Gastrocnemius medialis (tissue), 4 donors: ENCODE data around the gene PRCD. TPM values are rescaled to one million over a fixed set of nuclear protein-coding genes. Genes with fewer than 3 reads are reported as not detected.
"Not testable (repeated sequence)": the region's sequence is repeated elsewhere in the genome, so short reads cannot be mapped to it uniquely, and the experiment has no call there.

ENCODE experiments used
- ATAC-seq, 2 donors: fragments of 150-250 bp; one replicate each; pipeline ENCODE4 v1.9.1; 2016
- DNase-seq, 2 donors: peaks; one replicate each; pipeline ENCODE4 v3.0.0-alpha.2; 2019
- H3K27ac ChIP-seq, 4 donors: fragments of 200-600 bp; sonication (generic); 1 replicate in 1 of 4; 2 replicates in 3 of 4; pipeline ENCODE4 v1.5.1; 2016 to 2018; ENCODE audit warnings: mild to moderate bottlenecking in 2 of 4, moderate library complexity in 1 of 4
- H3K27me3 ChIP-seq, 3 donors: fragments of 200-600 bp; sonication (generic) in 2 of 3; 1 replicate in 1 of 3; 2 replicates in 2 of 3; pipeline versions ENCODE4 v1.5.1 to v1.6.0; 2016 to 2019; ENCODE audit warnings: mild to moderate bottlenecking in 1 of 3, moderate library complexity in 1 of 3
- H3K36me3 ChIP-seq, 2 donors: fragments of 200-600 bp; sonication (generic) in 1 of 2; one replicate each; pipeline ENCODE4 v1.5.1; 2017 to 2018
- H3K4me1 ChIP-seq, 2 donors: fragments of 200-600 bp; sonication (generic) in 1 of 2; one replicate each; pipeline ENCODE4 v1.5.1; 2016 to 2017; ENCODE audit warnings: mild to moderate bottlenecking in 2 of 2
- H3K4me3 ChIP-seq, 4 donors: fragments of 200-600 bp; sonication (generic) in 3 of 4; 1 replicate in 1 of 4; 2 replicates in 3 of 4; pipeline ENCODE4 v1.5.1; 2016 to 2019; ENCODE audit warnings: mild to moderate bottlenecking in 2 of 4
- H3K9me3 ChIP-seq, 3 donors: fragments of 200-600 bp; sonication (generic) in 2 of 3; 1 replicate in 1 of 3; 2 replicates in 2 of 3; pipeline ENCODE4 v1.5.1; 2016 to 2019
- POLR2A ChIP-seq, 2 donors: fragments of 450-650 bp; IDR thresholded peaks; one replicate each; pipeline ENCODE4 v1.6.1; 2017; ENCODE audit warnings: antibody characterized with exemption in 2 of 2, mild to moderate bottlenecking in 2 of 2, moderate library complexity in 2 of 2
- in situ Hi-C, 4 donors: fragments of 200-750 bp; cut with MboI; loops; one replicate each; pipeline versions ENCODE4 v1.15.0 to v1.8.0; 2017; ENCODE audit warnings: low sequenced_read_pairs in 4 of 4
- intact Hi-C: fragments of 100-400 bp; cut with DNase I; formaldehyde crosslinking; loops from one replicate; pipeline ENCODE4 v1.15.1; 2023; ENCODE audit warnings: low total_unique reads
- total RNA-seq, 4 donors: library from RNA; depleted of rRNA; stranded (reverse); fragments of >200 nt; gene quantifications; one replicate each; pipeline versions ENCODE4 v1.1.0 to v1.2.3, GENCODE V29; 2016
- TF ChIP-seq, protein P1 (sequence below), 5 experiments: fragments of 450-650 bp in 3 of 5; fragments of 200-600 bp in 2 of 5; sonication (generic) in 2 of 5; IDR thresholded peaks in 4 of 5; conservative IDR thresholded peaks in 1 of 5; 1 replicate in 4 of 5; 2 replicates in 1 of 5; pipeline ENCODE4 v1.5.1; 2016 to 2019; ENCODE audit warnings: antibody characterized with exemption in 5 of 5, mild to moderate bottlenecking in 3 of 5, moderate library complexity in 3 of 5

Gene PRCD
- total RNA-seq, 4 donors from 2014 or later: 0.33 to 3.7 (median 1.1) TPM; not detected in 1

DNA sequence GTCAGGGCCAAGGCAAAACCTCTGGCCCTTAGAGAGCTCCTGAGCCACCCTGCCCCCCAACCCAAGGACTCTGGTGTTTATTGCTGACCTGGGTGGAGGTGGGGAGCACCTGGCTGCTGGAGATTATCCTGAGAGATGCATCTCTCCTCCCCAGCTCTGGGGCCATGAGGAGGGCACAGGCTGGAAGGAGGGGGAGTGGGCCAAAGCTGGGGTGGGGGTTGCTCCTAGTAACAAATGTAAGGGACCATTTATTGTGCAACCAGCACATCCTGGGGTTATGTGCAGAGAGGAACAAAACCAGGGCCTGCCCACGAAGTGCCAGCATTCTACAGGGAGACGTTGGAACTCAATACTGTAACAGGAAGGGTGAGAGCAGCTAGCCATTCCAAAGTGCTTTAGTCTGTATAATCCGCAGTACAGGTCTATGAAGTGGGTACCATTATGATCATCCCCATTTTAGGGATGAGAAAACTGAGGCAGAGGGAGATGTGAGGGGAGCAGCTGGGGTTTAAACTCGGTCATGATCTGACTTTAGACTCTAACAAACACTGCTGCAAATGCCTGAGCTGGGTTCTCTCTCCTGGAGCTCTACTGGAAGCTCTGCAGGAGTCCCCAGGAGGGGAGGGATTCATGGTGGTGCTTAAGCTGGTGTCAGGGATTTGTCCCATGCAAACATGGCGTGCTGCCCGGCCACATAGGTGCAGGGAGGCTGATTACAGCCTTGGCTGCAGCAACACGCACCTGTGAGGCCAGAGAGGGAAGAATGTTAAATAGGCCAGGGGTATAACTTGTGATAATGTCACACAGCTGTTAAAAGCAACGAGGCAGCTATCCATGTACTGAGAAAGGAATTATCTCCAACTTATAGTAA lies 37.3 kb upstream of the PRCD start:
- in situ Hi-C loops: no loop called here
- ATAC-seq: no peak
- no peak for DNase-seq
- Histone ChIP-seq H3K27ac (peak overlapping the region in 2 of 4 donors; percentile 90 to 94), H3K9me3 (no peaks in the 10 kb centered on the region), H3K4me3 (no peak overlapping the region), H3K36me3 (no peaks in the 10 kb centered on the region), H3K4me1 (peaks cover 37 to 39% of the 10 kb centered on the region in 2 donors), H3K27me3 (no peaks in the 10 kb centered on the region)
- intact Hi-C loops: no loop called here
- no peak for TF ChIP-seq POLR2A (IDR thresholded peaks at IDR 0.05)
- TF ChIP-seq, protein P1, sequence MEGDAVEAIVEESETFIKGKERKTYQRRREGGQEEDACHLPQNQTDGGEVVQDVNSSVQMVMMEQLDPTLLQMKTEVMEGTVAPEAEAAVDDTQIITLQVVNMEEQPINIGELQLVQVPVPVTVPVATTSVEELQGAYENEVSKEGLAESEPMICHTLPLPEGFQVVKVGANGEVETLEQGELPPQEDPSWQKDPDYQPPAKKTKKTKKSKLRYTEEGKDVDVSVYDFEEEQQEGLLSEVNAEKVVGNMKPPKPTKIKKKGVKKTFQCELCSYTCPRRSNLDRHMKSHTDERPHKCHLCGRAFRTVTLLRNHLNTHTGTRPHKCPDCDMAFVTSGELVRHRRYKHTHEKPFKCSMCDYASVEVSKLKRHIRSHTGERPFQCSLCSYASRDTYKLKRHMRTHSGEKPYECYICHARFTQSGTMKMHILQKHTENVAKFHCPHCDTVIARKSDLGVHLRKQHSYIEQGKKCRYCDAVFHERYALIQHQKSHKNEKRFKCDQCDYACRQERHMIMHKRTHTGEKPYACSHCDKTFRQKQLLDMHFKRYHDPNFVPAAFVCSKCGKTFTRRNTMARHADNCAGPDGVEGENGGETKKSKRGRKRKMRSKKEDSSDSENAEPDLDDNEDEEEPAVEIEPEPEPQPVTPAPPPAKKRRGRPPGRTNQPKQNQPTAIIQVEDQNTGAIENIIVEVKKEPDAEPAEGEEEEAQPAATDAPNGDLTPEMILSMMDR (IDR thresholded peaks at IDR 0.05 in 4 of 5, conservative IDR thresholded peaks at IDR 0.05 in 1 of 5): no peak

DNA sequence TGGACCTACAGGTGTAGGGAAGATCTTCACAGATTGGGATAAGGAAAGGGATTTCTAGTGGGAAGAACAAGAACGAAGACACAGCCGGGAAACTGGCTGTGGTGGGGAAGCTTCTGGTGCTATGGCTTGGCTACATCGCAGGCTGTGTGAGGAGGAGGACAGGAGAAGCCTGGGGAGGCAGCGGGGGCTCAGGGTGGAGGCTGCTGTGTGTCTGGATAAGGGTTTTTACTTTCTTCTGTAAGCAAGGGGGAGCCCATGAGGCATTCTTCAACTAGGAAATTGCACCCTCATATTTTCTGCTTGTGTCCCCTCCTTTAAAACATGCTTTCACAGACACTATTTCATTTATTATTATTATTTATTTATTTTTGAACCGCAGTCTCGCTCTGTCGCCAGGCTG lies 35.7 kb upstream of the PRCD start:
- TF ChIP-seq, protein P1 (IDR thresholded peaks at IDR 0.05 in 4 of 5, conservative IDR thresholded peaks at IDR 0.05 in 1 of 5): no peak
- Histone ChIP-seq H3K4me3 (no peak overlapping the region), H3K4me1 (peaks cover 21 to 24% of the 10 kb centered on the region in 2 donors), H3K27me3 (no peaks in the 10 kb centered on the region), H3K9me3 (no peaks in the 10 kb centered on the region), H3K27ac (no peak overlapping the region), H3K36me3 (no peaks in the 10 kb centered on the region)
- DNase-seq (no peak), ATAC-seq (no peak)
- in situ Hi-C loops (no loop called here), intact Hi-C loops (no loop called here)

DNA sequence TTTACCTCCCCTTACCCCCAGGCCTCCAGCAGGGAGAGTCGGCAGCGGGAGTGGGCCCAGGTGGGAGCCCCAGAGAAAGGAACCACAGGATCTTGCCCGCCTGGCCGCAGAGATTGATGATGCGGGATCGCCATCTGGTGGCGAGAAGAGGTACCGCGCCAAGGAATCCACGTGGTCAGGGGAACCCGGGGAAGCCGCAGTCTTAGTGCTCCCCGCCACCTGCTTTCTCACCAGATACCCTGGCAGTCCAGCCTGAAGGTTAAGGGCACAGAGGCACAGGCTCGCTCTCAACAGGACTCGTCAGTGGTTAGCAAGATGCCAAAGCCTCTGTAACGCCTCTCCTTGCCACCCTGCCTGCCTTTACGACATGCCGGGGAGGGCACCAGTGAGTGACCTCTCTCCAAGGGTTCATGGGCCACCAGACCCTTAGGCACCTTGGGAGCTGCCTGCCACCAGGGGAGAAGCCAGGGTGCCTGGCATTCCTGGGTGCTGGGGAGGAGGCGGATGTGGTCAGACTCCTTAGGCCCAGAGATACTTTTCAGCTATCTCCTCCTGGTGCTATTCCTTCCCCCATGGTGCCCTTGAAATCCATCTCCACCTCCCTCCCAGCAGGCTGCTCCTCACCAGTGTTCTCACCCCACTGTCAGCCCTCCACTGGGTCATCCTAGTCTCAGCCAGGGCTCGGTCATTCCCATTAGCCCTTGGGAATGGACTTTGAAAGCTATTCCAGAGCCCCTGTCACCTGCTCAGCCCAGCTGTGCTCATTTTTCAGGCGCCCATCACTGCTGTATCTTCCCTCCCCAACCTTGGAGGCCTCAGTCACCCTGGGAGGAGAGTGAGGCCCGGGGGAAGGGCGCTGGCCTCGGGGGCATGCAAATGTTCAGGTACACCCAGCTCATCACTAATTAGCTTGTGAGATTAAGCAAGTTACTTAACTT lies 33.2 kb upstream of the PRCD start:
- in situ Hi-C loops (loop anchor here (5.0 kb wide), 1 partner anchor 39 kb away; the partner anchor contains the start of gene AANAT (in 4 of the 4)), intact Hi-C loops (loop anchor here (1.0 to 5.0 kb wide), 3 partner anchors 40 to 204 kb away; no protein-coding TSS in a partner anchor)
- Histone ChIP-seq H3K36me3 (no peaks in the 10 kb centered on the region), H3K27me3 (no peaks in the 10 kb centered on the region), H3K9me3 (no peaks in the 10 kb centered on the region), H3K4me3 (no peak overlapping the region), H3K4me1 (peaks cover 3 to 11% of the 10 kb centered on the region in 2 donors), H3K27ac (peak overlapping the region in 3 of 4 donors; percentile 40 to 72 (median 68))
- DNase-seq (peak; percentile 63 to 77), ATAC-seq (peak; percentile 71 to 77)
- TF ChIP-seq, protein P1 (IDR thresholded peaks at IDR 0.05 in 4 of 5, conservative IDR thresholded peaks at IDR 0.05 in 1 of 5): peak; percentile 94 to 99 (median 96)
- no peak for TF ChIP-seq POLR2A (IDR thresholded peaks at IDR 0.05)

DNA sequence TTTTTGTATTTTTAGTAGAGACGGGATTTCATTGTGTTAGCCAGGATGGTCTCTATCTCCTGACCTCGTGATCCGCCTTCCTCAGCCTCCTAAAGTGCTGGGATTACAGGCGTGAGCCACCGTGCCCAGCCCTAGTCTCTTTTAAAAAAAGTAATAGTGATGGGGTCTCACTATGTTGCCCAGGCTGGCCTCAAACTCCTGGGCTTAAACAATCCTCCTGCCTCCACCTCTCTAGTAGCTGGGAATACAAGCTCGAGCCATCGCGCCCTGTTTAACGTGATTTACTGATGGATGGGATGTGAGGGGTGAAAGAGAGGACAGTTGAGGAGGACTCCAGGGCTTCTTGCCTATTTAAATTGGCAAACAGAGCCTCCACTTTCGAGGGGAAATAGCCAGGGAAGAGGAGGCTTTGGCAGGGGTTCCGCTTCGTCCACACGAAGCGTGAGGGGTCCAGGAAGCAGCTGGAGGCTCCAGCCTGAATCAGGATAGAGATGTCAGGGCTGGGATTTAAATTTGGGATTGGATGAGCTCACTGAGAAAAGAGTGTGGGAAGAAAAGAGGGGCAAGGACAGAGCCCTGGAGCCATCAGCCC lies 31.3 kb upstream of the PRCD start:
- DNase-seq, ATAC-seq, H3K27ac ChIP-seq, H3K4me3 ChIP-seq, H3K27me3 ChIP-seq, H3K9me3 ChIP-seq, H3K36me3 ChIP-seq, H3K4me1 ChIP-seq: not testable (repeated sequence)
- intact Hi-C loops: loop anchor here (5.0 kb wide), 1 partner anchor 206 kb away; no protein-coding TSS in a partner anchor
- in situ Hi-C loops: loop anchor here (5.0 kb wide), 1 partner anchor 41 kb away; the partner anchor contains the start of gene AANAT (in 4 of the 4)
